SHP77 treated with DMSO at 0.1 percent for 48 hours (cell line): ENCODE data around the gene TSKU.
"Not testable (repeated sequence)": the region's sequence is repeated elsewhere in the genome, so short reads cannot be mapped to it uniquely, and the experiment has no call there.

Experiments used
- DNase-seq: peaks from one replicate; lab custom pipeline; 2025; lab: John Stamatoyannopoulos, UW

TSKU gene

DNA sequence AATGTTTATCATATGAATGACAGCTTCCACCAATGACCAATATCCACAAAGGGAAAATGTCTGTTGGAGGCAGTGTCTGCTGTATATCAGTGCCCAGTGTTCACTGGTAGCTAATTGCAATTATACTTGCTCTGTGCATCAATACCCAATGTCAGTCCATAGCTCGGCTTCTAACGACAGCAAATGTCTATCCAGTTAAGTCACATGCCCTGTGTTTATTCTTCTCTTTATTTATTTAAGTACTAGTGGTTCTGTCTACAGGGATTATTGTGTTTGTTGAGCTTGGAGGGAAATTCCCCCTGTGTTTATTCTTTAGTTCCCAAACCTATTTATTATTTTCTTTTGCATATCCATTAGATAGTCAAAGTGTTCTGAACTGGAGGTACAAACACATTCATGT is 18.6 kb downstream of the TSKU start:
- DNase-seq: no peak

DNA sequence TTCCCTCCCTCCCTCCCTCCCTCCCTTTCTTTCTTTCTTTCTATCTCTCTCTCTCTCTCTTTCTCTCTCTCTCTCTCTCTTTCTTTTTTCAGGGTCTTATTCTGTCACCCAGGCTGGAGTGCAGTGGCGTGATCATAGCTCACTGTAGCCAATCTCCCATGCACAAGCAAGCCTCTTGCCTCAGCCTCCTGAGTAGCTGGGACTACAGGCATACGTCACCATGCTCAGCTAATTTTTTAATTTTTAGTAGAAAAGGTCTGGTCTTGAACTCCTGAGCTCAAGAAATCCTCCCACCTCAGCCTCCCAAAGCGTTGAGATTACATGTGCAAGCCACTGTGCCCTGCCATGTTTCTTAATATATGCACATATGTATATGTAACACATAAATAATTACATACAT is 19.0 kb downstream of the TSKU start:
- no peak for DNase-seq

DNA sequence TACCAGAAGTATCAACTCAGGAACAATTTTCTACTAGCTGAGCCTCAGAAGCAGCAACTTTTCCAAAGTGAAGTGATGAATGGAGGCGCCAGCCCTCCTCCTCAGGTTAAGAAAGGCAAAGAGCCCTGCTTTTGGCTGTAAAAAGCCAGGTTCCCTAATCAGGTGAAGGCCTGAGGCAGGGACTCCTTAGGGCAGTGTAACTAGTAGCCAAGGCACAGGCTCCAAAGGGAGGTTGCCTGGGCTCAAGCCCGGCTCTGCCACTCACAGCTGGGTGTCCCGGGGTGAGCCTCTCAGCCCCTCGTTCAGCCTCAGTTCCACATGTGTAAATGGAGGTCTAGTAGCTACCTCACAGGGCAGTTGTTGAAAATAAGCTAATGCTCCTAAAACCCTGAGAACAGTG is 19.5 kb downstream of the TSKU start:
- no peak for DNase-seq

DNA sequence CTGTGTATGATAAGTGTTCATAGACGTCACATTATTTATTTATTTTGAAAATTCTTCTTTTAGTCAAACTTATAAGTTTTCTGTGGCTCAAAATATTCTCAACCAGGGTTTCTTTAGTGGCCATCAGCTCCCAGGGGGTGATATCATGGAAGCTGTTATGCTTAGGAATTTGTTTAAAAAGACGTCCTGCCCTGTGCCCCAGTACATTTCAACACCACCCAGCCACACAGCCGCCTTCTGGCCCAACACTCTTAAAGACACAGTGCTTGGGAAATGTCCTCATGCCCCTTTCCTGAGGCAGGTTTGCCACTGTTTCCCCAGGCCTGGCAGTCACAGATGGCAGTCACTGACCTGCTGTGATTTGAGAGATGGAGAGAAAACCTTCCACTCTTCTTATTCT is 19.9 kb downstream of the TSKU start:
- no peak for DNase-seq

DNA sequence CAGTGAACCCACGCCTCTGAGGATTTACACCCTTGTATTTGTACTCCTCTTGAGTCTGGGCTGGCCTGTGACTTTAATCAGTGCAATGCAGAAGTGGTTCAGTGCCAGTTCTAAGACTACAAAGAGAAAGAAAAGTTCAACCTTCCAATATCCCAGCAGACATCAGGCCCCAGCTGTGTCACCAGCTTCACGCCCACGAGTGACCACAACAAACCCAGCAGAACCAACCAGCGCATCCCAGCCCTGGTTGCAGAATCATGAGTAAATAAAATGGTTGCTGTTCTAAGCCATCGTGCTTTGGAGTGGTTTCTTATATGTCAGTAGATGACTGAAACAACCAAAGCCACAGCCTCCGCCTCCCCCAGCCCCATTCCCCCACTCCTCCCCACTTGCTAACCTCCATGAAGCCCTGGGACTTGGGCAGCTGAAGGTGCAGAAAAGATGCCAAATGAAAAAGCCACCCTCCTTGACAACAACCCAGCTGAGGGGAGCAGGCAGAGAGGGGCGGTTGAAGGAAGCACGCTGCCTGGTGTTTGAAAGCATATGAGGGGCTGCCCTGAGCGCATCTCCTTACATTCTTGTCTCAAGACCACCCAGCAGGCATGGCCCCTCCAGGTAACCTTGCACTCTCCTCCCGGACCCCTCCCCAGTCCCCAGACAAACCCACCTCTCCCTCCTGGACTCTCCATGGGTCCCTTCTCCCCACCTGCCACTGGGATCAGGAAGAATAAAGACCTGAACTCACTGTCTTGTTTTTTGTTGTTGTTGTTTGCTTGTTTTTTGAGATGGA is 20.9 kb downstream of the TSKU start:
- DNase-seq: no peak

DNA sequence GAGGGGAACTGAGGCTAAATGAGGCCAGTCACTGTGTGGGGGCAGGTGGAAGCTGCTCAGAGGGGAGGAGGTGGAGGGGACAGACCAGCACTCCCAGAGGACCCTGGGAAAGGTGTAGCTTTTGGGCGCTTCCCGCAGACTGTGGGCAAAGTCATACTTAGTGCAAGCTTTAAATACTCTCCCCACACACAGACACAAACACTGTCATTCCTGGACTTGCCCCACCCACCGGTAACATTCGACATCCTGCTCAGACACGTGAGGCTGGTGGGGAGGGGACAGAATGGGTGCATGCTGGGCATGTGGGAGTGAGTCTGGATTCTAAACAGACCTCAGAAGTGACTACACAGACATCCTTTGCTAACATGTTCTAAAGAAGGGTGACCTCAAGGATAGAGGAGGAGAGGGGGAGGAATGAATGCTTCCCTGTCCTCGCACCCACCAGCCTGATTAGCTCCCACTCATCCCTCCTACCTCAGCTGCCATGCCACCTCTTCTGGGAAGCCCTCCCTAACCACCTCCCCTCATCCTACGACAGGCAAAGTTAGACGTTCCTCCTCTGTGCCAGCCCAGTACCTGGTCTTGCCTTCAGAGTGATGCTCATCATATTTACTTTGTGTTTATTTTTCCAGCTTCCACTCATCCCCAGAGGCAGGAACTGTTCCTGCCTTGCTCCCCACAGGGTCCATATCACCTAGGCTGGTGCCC is 22.2 kb downstream of the TSKU start:
- no peak for DNase-seq

DNA sequence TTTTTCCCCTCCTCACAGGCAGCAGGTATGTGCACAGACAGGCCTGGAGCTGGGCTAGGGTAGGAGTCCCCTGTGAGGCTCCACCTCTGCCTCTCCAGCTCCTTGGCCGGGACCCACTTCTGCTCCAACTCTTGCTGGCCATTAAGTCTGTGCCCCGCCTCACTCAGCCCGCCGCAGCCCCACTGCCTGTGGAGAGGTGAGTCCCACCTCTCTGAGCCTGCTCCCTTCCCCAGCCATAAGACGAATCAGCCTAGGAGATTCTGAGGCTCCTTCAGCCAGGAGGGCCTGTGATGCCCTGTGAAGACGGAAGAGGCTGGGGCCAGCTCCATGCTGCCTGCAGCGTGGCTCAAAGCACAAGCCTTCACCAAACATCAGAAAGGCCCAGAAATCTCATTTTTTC is 23.0 kb downstream of the TSKU start:
- no peak for DNase-seq

DNA sequence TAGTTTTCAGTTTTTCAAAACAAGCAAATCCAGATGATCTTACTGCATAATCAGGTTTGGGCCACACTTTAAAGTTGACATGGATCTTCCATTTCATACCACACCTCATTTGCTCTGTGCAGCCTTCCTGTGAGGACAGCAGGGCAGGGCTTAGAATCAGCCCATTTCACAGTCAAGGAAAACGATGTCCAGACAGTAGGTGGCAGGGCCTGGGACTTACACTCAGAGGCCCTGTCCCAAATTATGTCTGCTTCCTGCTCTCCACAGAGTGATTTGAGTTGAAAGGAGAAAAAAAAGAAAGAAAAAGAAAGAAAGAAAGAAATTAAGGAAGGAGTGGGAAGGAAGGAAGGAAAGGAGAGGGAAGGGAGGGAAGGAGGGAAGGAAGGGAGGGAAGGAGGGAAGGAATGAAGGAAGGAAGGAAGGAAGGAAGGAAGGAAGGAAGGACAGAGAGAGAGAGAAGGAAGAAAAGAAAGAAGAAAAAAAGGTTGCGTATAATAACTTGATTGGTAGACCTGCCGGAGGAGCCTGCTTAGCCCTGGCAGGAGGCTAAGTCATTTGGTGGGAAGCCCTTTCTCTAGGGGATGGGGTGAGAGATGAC is 23.6 kb downstream of the TSKU start:
- DNase-seq: no peak

DNA sequence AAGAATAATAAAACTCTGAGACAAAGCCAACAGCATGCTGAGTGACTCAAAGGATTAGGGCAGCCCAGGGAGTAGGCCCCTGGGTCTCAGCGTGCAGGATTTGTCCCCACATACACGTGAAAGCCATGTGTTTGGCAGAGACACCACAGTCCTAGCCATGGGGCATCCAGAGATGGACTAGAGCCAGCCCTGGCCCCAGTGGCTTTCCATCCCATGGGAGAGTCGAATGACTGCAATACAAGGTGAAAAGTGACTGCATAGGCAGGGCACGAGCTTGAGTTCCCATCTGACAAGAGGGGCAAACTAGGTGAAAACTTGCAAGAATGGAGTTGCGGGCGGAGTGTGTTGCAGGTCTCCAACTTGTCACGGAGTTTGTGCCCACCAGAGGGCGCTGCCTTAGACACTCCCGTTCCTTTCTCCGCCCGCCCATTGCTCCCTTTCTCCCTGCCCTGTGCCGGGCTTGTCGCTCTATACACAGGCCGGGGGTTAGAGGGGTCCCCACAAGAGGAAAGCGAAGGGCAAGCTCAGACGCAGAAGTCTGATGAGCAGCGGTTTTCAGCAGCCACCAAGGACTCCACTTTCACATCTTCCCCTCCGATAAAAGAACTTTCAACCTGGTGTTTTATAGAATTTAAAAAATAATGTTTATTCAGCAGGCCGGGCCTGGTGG is 24.2 kb downstream of the TSKU start:
- peak; percentile 58 for DNase-seq

DNA sequence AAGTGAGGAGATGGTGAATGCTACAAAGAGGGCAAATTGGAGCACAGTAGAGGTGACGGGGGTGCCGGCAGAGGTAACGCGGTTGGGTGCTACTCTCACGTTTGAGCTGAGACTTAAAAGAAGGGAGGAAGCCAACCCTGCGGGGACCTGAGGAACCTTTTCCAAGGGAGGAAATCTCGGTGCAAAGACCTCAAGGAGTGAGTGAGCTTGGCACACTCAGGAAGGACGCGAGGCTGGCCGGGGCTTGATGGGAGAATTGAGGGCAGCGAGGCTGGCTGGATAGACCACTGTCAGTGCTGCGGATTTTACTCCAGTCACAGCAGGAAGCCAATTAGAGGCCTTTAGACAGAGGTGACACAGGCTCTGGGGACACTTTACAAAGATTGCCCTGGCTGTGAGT is 25.0 kb downstream of the TSKU start:
- no peak for DNase-seq

DNA sequence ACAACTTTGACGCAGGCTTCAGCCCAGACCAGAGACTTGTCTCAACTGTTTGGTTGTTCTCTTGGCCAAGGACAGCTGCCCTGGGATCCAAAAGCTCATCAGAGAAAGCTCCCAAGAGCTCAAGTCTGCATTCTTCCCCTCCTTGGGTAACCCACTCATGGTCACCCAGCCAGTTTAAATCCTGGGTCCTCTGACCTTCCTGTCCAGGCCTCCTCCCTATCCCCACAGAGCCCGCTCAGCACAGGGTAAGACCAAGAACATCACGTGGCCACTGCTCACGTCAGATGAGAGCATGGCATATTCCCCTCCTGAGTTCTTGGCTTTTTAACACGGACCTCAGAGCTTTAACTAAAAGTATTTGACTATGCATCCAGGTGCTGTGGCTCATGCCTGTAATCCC is 25.8 kb downstream of the TSKU start:
- no peak for DNase-seq

DNA sequence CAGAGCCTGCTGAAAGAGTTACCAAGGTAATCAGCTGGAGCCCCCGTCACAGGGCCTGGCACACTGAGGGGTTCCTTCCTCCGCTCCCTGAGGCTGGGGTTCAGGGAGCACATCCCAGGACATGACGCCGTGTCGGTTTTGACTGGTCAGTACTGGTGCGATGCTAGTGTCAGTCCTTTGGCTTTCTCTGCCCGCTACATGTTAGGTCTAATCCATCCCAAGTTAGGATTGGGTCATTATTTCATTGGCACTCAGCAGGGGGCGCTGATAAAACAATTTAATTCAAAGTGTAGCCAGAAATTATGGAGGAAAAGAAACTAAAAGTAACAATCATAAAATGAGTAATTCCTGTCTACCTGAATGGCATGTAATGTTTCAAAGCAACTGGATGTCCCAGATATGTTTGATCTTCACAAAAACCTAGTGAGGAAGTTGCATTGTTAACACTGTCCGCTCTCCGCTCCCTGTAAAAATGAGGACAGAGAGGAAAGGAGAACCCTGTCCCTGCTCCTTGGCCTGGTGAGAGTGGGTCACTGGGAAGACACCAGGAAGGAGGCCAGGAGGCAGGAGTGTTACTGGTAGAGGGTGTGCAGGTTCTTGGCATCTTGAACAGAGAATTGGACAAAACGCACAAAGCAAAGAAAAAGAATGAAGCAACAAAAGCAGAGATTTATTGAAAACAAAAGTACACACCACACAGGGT is 27.1 kb downstream of the TSKU start:
- peak; percentile 30 for DNase-seq

DNA sequence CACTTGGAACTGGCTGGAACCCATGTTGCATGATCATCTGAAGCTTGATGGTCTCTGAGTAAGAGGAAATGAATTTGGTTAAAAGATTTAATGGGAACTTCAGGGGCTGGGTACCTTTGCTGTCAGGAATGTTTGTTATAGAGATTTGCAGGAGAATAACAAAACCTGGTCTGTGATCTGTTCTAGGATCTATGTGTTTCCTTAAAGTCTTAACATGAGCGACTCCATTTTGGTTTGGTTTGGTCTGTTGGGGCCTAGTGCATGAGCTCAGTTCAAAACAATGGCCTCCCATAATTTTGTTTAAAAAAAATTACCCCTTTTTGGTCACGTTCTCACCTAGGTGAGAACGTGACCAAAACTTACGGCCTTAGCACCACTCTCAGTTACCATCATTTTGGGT is 28.1 kb downstream of the TSKU start:
- no peak for DNase-seq

DNA sequence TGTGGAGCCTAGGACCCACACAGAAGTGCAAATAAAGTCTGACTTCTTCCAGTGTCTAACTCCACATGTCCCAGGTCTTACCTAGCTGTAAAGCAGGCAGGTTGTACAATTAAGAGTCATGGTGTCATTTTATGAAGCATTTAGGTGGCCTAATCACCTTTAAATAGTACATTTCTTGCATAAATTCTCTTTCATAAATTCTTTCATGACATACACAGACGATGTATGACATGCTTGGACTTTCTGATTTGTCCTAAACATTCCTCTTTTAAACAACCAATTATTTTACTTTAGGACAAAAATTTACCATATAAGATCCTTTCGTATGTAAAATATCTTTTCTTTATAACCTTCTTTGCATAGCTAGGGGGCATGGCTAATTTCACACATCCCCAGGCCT is 31.3 kb downstream of the TSKU start:
- no peak for DNase-seq

DNA sequence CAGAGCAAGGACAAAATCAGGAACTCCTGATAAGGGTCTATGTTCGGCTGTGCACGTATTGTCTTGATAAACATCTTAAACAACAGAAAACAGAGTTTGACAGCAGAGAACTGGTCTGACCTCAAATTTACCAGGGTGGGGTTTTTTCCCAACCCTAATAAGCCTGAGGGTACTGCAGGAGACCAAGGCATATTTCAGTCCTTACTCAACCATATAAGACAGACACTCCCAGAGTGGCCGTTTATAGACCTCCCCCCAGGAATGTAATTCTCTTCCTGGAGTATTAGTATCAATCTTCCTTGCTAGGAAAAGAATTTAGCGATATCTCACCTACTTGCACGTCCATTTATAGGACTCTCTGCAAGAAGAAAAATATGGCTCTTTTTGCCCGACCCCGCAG is 32.5 kb downstream of the TSKU start:
- DNase-seq: not testable (repeated sequence)

DNA sequence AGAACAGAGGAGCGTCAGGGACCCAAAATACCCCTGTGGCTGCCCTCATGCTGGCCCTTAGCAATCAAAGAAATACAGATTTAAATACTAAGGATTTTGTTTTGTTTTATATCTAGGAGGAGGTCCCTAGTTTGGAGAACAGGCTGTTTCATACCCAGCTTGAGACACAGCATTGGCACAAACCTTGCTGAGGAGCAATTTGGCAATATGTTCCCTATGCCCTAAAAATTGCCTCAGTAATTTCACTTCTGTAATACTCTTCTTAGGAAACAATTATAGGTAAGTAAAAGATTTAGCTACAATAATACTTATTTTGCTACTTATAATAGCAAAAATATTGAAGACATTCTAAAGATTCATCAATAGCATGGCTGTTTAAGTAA is 37.0 kb downstream of the TSKU start:
- no peak for DNase-seq

DNA sequence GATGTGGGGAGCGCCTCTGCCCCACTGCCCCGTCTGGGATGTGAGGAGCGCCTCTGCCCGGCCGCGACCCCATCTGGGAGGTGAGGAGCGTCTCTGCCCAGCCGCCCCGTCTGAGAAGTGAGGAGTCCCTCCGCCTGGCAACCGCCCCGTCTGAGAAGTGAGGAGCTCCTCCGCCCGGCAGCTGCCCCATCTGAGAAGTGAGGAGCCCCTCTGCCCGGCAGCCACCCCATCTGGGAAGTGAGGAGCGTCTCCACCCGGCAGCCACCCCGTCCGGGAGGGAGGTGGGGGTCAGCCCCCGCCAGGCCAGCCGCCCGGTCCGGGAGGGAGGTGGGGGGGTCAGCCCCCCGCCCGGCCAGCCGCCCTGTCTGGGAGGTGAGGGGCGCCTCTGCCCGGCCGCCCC is 38.2 kb downstream of the TSKU start:
- DNase-seq: not testable (repeated sequence)

DNA sequence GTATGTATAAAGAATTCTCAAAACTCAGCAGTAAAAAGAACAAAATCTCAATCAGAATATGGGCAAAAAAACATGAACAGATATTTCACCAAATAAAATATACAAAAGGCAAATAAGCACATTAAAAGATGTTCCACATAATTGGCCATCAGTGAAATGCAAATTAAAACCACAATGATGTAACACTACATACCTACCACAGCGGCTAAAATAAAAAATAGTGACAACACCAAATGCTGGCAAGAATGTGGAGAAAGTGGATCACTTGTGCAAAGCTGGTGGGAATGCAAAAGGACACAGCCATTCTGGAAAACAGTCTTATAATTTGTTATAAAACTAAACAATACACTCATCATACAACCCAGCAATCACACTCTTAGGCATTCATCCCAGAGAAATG is 39.2 kb downstream of the TSKU start:
- no peak for DNase-seq

DNA sequence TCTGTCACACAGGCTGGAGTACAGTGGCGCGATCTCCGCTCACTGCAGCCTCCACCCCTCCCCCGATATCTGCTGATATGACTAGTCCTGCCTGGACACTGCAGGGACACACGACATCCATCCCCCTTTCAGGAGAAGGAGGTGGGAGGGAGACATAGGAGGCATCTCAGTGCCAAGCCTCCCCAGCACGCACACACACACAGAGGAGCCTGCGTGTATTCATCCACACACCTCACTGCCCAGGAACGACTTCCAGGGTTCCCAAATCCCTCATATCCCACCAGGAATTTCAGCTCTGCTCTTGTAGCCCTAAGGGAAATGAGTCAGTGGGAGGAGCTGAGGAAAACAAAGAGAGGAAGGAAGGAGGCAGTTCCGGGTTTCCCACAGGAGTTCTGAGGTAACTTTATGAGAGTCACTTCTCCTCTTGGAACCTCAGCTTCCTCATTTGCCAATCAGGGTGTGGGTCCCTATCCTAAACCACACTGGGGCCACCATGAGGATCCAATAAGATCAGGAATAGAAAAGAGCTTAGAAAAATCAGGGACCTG is 40.4 kb downstream of the TSKU start:
- DNase-seq: no peak

DNA sequence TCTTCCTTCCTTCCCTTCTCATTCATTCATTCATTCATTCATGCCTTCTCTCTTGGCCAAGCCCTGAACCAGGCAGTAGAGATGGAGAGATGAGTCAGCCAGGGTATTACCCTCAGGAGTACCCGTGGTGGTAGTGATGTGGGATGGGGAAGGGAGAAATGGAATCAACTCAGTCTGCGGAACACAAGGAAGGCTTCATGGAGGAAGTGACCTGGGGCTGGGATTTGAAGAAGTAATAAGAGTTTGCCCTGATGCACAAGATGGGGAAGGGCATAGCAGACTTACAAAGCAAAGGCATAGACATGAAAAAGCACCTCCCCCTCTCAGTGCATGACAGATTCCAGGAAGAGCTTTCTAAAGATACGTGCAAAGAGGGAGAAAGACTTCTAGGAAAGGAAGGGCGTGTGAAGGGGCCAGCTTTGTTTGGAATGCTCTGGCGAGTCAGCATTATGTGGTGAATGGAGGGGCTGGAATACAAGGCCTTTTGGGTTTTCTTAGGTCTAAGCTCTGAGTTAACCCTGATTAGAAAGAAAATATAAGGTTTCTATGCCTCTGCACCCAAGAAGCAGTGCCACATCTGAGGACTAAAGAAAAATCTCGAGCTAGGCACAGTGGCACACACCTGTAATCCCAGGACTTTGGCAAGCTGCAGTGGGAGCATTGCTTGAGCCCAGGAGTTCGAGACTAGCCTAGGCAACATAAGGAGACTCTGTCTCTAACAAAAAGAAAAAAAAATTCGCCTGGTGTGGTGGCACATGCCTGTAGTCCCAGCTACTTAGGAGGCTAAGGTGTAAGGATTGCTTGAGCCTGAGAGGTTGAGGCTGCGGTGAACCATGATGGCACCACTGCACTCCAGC is 41.2 kb downstream of the TSKU start:
- DNase-seq: no peak
